A549 treated with AZD2906 at 1 μM for 4 hours (cell line): ENCODE data around the gene SCARF2. TPM values are rescaled to one million over a fixed set of nuclear protein-coding genes. Genes with fewer than 3 reads are reported as not detected.

ENCODE experiments used
- total RNA-seq: library from RNA; stranded (reverse); fragments of 200-300 nt; extraction: Qiagen RNA extraction; gene quantifications from 5 replicates; pipeline ENCODE4 v1.2.3, GENCODE V29; 2022

SCARF2 gene, protein sequence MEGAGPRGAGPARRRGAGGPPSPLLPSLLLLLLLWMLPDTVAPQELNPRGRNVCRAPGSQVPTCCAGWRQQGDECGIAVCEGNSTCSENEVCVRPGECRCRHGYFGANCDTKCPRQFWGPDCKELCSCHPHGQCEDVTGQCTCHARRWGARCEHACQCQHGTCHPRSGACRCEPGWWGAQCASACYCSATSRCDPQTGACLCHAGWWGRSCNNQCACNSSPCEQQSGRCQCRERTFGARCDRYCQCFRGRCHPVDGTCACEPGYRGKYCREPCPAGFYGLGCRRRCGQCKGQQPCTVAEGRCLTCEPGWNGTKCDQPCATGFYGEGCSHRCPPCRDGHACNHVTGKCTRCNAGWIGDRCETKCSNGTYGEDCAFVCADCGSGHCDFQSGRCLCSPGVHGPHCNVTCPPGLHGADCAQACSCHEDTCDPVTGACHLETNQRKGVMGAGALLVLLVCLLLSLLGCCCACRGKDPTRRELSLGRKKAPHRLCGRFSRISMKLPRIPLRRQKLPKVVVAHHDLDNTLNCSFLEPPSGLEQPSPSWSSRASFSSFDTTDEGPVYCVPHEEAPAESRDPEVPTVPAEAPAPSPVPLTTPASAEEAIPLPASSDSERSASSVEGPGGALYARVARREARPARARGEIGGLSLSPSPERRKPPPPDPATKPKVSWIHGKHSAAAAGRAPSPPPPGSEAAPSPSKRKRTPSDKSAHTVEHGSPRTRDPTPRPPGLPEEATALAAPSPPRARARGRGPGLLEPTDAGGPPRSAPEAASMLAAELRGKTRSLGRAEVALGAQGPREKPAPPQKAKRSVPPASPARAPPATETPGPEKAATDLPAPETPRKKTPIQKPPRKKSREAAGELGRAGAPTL
- total RNA-seq, result 0.75 to 1.4 TPM (median 1.1 TPM) in 5 replicates

DNA sequence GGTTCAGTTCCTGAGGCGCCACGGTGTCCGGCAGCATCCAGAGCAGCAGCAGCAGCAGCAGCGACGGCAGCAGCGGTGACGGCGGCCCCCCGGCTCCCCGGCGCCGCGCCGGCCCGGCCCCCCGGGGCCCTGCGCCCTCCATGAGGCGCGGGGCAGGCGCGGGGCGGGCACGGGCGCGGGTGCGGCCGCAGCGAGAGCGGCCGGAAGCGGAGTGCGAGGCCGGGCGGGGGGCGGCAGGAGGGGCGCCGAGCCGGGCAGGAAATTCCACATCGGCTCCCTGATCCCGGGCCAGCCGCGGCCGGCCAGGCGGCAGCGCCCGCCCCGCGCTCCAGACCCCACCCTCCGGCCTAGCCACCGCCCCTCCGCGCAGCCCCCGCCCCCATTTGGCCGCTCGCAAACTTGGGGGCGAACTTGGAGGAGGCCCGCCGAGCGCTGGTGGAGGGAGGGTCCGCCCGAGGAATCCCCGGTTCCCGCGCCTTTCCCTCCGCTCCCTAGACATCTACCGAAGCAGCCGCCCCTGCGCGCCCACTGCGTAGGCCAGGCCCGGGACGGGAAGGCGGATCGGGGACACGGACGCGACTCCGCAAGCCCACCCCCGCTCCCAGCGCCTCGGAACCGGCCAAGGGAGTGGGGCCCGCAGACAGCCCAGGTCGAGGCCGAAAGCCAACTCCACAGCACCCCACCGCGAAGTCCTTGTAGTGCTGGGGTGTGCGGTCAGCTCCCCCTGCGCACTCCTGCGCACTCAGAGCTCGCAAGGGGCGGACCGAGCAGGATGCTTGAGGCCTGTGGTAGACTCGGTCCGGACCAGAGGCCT lies at the start of gene SCARF2:
SCARF2 (minus strand) TSS at position 213 of the 814 bp plus-strand sequence; CDS start at position 142, 71 bp downstream.

DNA sequence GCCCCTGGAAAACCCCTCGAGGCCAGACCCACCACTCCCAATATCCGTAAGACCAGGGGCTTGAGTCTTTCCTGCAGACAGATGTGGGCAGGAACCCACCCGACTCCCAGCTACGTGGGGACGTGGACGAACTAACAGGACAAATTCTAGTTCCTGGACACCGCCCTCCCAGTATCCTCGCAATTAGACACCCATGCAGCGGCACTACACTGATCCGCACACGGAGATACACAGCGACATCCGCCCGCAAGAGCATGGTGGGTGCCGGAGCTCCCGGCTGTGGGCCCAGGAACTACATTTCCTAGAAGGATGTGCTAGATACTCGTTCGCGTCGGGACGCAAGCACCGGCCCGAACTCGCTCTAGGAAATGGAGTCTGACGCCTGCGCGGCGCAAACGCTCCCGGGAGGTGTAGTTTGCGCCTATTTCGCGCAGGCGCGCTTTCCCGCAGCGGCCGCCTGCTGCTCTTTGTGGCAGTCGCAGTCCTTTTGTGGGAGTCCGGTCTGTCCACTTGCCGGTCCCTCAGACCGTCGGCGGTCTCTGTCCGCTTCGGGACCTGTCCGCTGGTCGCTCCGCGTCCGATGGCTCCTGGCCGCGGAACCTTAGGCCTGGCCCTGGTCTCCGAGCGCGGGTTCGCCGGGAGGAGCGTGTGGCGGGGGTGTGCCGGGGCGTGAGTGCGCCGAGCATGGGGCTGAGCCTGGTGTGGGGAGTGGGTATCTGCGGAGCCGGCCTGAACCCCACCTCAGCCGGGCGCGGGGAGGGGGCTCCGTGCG lies 43.7 kb downstream of the SCARF2 start, which contains the start of gene ZNF74:
ZNF74 (plus strand) TSS at position 447 of the 772 bp plus-strand sequence. CDS start 478 bp downstream, outside the sequence.

Other genes with a start within 250 kb of the SCARF2 start
- 7.7 to 16.3 TPM (median 13.8 TPM) in 5 replicates for gene RTN4R, start 169.5 kb downstream of the SCARF2 start, total RNA-seq
- 30.1 to 47.2 TPM (median 45.0 TPM) in 5 replicates for gene DGCR6L, start 117.8 kb downstream of the SCARF2 start, total RNA-seq
- 6.7 to 8.0 TPM (median 7.0 TPM) in 5 replicates for gene ZNF74, start 43.7 kb downstream of the SCARF2 start, total RNA-seq
- 8.8 to 11.2 TPM (median 10.3 TPM) in 5 replicates for gene KLHL22, start 58.0 kb upstream of the SCARF2 start, total RNA-seq
- gene MED15, start 69.8 kb upstream of the SCARF2 start, total RNA-seq, result 59.5 to 68.9 TPM (median 64.5 TPM) in 5 replicates